ENCODE results near the gene TRMT112. TPM values are rescaled to one million over a fixed set of nuclear protein-coding genes. Genes with fewer than 3 reads are reported as not detected.
A peak's percentile ranks its signal among the peaks of the same experiment; 100 is the strongest.

The TRMT112 gene
- total and polyA plus RNA-seq, 2 experiments from 2014 or later: 331 to 438 TPM

DNA sequence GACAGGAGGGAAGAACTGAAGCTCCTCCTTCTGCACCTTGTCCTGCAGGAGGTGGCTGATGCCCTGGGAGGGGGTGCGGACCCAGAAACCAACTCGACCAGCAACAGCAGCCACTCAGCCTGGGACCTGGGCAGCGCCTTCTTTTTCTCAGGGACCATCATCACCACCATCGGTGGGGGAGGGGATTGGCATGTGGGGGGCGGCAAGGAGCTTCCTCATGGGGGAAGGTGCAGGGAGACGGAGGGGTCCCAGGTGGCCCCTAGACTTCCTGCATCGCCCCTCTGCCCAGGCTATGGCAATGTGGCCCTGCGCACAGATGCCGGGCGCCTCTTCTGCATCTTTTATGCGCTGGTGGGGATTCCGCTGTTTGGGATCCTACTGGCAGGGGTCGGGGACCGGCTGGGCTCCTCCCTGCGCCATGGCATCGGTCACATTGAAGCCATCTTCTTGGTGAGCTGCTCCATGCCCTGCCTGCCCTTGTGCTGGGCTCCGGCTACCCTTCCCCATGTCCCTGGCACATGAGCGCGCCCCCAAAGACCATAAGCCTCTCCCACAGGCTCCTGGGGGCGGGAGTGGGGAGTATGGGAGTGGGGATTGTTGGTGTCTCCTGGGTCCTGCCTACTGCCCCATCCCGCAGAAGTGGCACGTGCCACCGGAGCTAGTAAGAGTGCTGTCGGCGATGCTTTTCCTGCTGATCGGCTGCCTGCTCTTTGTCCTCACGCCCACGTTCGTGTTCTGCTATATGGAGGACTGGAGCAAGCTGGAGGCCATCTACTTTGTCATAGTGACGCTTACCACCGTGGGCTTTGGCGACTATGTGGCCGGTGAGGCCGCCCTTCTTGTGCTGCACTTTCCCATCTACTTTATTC is 20.3 kb downstream of the TRMT112 start:
- no peak for DNase-seq (ENCODE audit: low read depth in 1 of 2, low spot score in 1 of 2)

DNA sequence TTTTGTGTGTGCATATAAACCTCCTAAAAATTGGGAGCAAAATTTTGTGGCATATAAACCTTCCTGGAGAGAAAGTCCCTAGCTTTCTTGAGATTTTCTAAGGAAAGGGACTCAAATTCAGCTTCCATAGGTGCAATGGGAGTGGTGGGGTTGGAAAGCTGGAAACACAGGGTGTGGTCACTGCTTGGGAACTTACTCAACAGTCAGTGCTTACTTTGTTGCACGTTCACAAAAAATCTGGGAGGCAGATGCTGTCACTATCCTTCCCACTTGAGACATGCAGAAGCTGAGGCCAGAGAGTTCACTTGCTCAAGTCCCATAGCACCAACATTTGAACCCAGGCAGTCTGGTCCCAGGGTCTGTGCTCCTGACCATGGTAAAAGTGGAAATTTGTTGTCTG is 21.1 kb downstream of the TRMT112 start:
- no peak for DNase-seq (ENCODE audit: low read depth in 1 of 2, low spot score in 1 of 2)
- TF ChIP-seq, protein P1, sequence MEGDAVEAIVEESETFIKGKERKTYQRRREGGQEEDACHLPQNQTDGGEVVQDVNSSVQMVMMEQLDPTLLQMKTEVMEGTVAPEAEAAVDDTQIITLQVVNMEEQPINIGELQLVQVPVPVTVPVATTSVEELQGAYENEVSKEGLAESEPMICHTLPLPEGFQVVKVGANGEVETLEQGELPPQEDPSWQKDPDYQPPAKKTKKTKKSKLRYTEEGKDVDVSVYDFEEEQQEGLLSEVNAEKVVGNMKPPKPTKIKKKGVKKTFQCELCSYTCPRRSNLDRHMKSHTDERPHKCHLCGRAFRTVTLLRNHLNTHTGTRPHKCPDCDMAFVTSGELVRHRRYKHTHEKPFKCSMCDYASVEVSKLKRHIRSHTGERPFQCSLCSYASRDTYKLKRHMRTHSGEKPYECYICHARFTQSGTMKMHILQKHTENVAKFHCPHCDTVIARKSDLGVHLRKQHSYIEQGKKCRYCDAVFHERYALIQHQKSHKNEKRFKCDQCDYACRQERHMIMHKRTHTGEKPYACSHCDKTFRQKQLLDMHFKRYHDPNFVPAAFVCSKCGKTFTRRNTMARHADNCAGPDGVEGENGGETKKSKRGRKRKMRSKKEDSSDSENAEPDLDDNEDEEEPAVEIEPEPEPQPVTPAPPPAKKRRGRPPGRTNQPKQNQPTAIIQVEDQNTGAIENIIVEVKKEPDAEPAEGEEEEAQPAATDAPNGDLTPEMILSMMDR (IDR thresholded peaks at IDR 0.05; ENCODE audit: low read depth, low read length): no peak
- Histone ChIP-seq H3K36me3 (no peaks in the 10 kb centered on the region), H3K27ac (no peak overlapping the region), H3K27me3 (peaks cover 100% of the 10 kb centered on the region), H3K4me1 (ENCODE audit: low read depth) (no peaks in the 10 kb centered on the region), H3K9me3 (ENCODE audit: low read depth) (no peaks in the 10 kb centered on the region), H3K4me3 (no peak overlapping the region)

More for the DNA sequence above, 20.3 kb downstream of the TRMT112 start:
- Histone ChIP-seq H3K27ac (no peak overlapping the region), H3K4me1 (ENCODE audit: low read depth) (no peaks in the 10 kb centered on the region), H3K36me3 (no peaks in the 10 kb centered on the region), H3K4me3 (no peak overlapping the region), H3K27me3 (peaks cover 100% of the 10 kb centered on the region), H3K9me3 (ENCODE audit: low read depth) (no peaks in the 10 kb centered on the region)
- TF ChIP-seq, protein P1 (IDR thresholded peaks at IDR 0.05; ENCODE audit: low read depth, low read length): no peak

DNA sequence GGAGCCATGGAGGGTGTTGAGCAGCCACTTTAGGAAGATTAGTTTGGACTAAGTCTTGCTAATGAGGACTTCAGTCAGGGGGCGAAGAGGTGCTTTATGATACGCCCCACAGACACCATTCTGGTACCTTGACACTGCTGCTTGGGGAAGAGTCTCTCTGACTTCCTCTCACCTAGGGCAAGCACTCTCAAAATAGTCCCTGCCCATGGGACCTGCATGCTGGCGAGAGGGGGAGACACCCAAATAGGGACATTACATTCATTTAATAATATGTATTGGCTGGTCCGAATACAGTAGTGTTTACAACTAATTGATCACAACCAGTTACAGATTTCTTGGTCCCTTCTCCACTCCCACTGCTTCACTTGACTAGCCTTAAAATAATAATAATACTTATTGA is 21.6 kb downstream of the TRMT112 start:
- H3K4me1 ChIP-seq (ENCODE audit: low read depth): no peaks in the 10 kb centered on the region
- no peak overlapping the region for H3K4me3 ChIP-seq
- no peak for DNase-seq (ENCODE audit: low read depth in 1 of 2, low spot score in 1 of 2)
- no peaks in the 10 kb centered on the region for H3K9me3 ChIP-seq (ENCODE audit: low read depth)
- TF ChIP-seq, protein P1 (IDR thresholded peaks at IDR 0.05; ENCODE audit: low read depth, low read length): no peak
- no peaks in the 10 kb centered on the region for H3K36me3 ChIP-seq
- H3K27ac ChIP-seq: no peak overlapping the region
- peaks cover 100% of the 10 kb centered on the region for H3K27me3 ChIP-seq

DNA sequence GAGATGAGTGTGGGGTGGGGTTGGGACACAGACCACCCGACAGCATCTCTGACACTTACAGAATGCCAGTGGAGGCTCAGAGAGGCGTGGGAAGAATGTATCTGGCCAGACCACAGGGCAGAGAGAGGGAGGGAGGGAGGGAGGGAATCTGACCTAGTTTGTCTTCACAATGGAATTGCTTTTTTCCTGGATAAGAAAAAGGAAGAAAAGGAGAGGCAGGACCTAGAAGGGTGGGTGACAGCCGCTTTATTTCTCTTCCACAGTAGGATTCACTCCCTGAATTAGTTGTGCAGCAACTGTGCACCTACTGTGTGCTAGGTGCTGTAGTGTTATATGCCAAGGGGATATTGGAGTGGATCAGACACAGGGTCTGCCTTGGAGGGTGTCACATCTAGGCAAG is 22.6 kb downstream of the TRMT112 start:
- DNase-seq (ENCODE audit: low read depth in 1 of 2, low spot score in 1 of 2): peak in 1 of 2 donors; percentile 52
- Histone ChIP-seq H3K36me3 (no peaks in the 10 kb centered on the region), H3K4me1 (ENCODE audit: low read depth) (no peaks in the 10 kb centered on the region), H3K27ac (no peak overlapping the region), H3K27me3 (peaks cover 100% of the 10 kb centered on the region), H3K9me3 (ENCODE audit: low read depth) (no peaks in the 10 kb centered on the region), H3K4me3 (no peak overlapping the region)
- TF ChIP-seq, protein P1 (IDR thresholded peaks at IDR 0.05; ENCODE audit: low read depth, low read length): no peak

DNA sequence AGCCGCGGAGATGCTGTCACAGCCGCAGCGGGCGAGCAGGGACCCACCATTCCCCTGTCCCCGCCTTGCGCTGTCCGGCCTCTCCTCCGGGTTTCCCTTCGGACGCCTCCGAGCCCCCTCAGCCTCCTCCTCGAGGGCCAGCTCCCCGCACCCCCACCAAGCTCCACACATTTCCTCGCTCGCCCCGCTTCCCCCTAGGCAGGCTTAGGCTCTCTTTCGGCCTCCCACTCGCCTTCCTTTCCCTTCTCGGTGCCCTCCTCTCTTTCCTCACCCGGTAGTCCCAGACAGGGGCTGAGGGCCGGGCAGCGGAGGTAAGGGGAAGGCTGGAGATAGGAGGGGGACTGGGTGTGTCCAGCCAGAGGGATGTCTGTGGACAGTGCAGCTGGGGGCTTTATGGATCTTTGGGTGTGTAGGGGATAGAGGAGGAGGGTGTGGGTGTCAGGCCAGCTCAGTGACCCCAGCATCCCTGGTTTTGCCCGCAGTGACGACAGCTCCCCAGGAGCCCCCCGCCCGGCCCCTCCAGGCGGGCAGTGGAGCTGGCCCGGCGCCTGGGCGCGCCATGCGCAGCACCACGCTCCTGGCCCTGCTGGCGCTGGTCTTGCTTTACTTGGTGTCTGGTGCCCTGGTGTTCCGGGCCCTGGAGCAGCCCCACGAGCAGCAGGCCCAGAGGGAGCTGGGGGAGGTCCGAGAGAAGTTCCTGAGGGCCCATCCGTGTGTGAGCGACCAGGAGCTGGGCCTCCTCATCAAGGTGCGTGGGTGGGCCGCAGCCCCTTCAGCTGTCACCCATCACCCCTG is 24.7 kb downstream of the TRMT112 start:
- TF ChIP-seq, protein P1 (IDR thresholded peaks at IDR 0.05; ENCODE audit: low read depth, low read length): no peak
- Histone ChIP-seq H3K27me3 (peaks cover 86% of the 10 kb centered on the region), H3K4me1 (ENCODE audit: low read depth) (no peaks in the 10 kb centered on the region), H3K36me3 (no peaks in the 10 kb centered on the region), H3K4me3 (peak overlapping the region; percentile 18), H3K27ac (no peak overlapping the region), H3K9me3 (ENCODE audit: low read depth) (no peaks in the 10 kb centered on the region)
- DNase-seq (ENCODE audit: low read depth in 1 of 2, low spot score in 1 of 2): no peak
